ENCODE results near the gene NUPR1. TPM values are rescaled to one million over a fixed set of nuclear protein-coding genes. Genes with fewer than 3 reads are reported as not detected.

The NUPR1 gene
- polyA plus RNA-seq, 2 of the 4 experiments (the other 2 are of a cell fraction): 29.3 to 47.8 TPM

DNA sequence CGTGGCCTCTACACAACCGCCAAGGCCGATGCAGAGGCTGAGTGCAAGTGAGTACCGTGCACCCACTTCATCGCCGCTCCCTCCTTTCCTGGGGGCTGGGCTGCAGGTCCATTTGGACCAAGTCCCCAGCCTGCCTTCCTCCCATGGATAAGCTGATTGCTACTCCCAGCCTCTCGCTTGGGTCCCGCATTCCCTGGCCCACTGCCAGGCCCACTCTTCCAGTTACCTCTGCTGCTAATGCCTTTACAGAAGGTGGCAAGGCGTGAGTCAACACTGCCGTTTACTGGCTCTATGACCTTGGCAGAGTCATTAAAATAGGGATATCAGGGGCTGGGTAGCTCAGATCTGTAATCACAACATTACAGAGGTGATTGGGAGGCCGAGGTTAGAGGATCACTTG lies 46.9 kb upstream of the NUPR1 start:
- DNase-seq (ENCODE audit: low read depth in 1 of 2, low spot score in 1 of 2): no peak
- POLR2A ChIA-PET: no interaction called here
- FAIRE-seq: no peak
- Histone ChIP-seq H3K4me1 (peaks cover 25% of the 10 kb centered on the region), H3K4me2 (no peak overlapping the region), H3K9me3 (no peaks in the 10 kb centered on the region), H3K27ac (no peak overlapping the region), H3K4me3 (no peak overlapping the region)
- 86% methylated on average over 11 of the region's 11 CpGs for WGBS (ENCODE audit: missing lambda C conversion rate)
- CTCF ChIA-PET: interaction anchor here (1.3 to 2.3 kb wide), 3 partner anchors 24 to 308 kb away, joined by 3 to 10 read pairs (median 5); partner anchors contain the start of gene SULT1A1
- TF ChIP-seq PHF8 (IDR thresholded peaks at IDR 0.05; ENCODE audit: borderline replicate concordance, low read depth) (no peak), CBX2 (IDR thresholded peaks at IDR 0.05; ENCODE audit: borderline replicate concordance, low read depth) (no peak), SMC3 (IDR thresholded peaks at IDR 0.05) (no peak), HOXA7 (CRISPR knock-in tag; IDR thresholded peaks at IDR 0.05) (no peak), BHLHE40 (IDR thresholded peaks at IDR 0.05; ENCODE audit: low read depth, low read length) (no peak), NR3C1 (IDR thresholded peaks at IDR 0.05) (no peak), TP53 (CRISPR knock-in tag; IDR thresholded peaks at IDR 0.05) (no peak), POLR2A (IDR thresholded peaks at IDR 0.05; ENCODE audit: low read length) (no peak), MAZ (IDR thresholded peaks at IDR 0.05; ENCODE audit: borderline replicate concordance, low read depth, low read length) (no peak), MYC (IDR thresholded peaks at IDR 0.05; ENCODE audit: borderline replicate concordance, low read length) (no peak), EHF (CRISPR knock-in tag; IDR thresholded peaks at IDR 0.05) (no peak), ZSCAN20 (CRISPR knock-in tag; IDR thresholded peaks at IDR 0.05) (no peak), RFX5 (IDR thresholded peaks at IDR 0.05) (no peak)
- TF ChIP-seq, protein P1, sequence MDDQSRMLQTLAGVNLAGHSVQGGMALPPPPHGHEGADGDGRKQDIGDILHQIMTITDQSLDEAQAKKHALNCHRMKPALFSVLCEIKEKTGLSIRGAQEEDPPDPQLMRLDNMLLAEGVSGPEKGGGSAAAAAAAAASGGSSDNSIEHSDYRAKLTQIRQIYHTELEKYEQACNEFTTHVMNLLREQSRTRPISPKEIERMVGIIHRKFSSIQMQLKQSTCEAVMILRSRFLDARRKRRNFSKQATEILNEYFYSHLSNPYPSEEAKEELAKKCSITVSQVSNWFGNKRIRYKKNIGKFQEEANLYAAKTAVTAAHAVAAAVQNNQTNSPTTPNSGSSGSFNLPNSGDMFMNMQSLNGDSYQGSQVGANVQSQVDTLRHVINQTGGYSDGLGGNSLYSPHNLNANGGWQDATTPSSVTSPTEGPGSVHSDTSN (IDR thresholded peaks at IDR 0.05): no peak
- TF ChIP-seq, protein P2, sequence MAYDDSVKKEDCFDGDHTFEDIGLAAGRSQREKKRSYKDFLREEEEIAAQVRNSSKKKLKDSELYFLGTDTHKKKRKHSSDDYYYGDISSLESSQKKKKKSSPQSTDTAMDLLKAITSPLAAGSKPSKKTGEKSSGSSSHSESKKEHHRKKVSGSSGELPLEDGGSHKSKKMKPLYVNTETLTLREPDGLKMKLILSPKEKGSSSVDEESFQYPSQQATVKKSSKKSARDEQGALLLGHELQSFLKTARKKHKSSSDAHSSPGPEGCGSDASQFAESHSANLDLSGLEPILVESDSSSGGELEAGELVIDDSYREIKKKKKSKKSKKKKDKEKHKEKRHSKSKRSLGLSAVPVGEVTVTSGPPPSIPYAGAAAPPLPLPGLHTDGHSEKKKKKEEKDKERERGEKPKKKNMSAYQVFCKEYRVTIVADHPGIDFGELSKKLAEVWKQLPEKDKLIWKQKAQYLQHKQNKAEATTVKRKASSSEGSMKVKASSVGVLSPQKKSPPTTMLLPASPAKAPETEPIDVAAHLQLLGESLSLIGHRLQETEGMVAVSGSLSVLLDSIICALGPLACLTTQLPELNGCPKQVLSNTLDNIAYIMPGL (CRISPR knock-in tag; IDR thresholded peaks at IDR 0.05; ENCODE audit: borderline replicate concordance): no peak
- TF ChIP-seq, protein P3, sequence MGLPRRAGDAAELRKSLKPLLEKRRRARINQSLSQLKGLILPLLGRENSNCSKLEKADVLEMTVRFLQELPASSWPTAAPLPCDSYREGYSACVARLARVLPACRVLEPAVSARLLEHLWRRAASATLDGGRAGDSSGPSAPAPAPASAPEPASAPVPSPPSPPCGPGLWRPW (IDR thresholded peaks at IDR 0.05): no peak
- TF ChIP-seq, protein P4, sequence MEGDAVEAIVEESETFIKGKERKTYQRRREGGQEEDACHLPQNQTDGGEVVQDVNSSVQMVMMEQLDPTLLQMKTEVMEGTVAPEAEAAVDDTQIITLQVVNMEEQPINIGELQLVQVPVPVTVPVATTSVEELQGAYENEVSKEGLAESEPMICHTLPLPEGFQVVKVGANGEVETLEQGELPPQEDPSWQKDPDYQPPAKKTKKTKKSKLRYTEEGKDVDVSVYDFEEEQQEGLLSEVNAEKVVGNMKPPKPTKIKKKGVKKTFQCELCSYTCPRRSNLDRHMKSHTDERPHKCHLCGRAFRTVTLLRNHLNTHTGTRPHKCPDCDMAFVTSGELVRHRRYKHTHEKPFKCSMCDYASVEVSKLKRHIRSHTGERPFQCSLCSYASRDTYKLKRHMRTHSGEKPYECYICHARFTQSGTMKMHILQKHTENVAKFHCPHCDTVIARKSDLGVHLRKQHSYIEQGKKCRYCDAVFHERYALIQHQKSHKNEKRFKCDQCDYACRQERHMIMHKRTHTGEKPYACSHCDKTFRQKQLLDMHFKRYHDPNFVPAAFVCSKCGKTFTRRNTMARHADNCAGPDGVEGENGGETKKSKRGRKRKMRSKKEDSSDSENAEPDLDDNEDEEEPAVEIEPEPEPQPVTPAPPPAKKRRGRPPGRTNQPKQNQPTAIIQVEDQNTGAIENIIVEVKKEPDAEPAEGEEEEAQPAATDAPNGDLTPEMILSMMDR (IDR thresholded peaks at IDR 0.05): no peak
- TF ChIP-seq, protein P5, sequence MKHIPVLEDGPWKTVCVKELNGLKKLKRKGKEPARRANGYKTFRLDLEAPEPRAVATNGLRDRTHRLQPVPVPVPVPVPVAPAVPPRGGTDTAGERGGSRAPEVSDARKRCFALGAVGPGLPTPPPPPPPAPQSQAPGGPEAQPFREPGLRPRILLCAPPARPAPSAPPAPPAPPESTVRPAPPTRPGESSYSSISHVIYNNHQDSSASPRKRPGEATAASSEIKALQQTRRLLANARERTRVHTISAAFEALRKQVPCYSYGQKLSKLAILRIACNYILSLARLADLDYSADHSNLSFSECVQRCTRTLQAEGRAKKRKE (CRISPR knock-in tag; IDR thresholded peaks at IDR 0.05; ENCODE audit: low read depth): no peak
- TF ChIP-seq, protein P6, sequence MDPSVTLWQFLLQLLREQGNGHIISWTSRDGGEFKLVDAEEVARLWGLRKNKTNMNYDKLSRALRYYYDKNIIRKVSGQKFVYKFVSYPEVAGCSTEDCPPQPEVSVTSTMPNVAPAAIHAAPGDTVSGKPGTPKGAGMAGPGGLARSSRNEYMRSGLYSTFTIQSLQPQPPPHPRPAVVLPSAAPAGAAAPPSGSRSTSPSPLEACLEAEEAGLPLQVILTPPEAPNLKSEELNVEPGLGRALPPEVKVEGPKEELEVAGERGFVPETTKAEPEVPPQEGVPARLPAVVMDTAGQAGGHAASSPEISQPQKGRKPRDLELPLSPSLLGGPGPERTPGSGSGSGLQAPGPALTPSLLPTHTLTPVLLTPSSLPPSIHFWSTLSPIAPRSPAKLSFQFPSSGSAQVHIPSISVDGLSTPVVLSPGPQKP (IDR thresholded peaks at IDR 0.05; ENCODE audit: low read depth, low read length): no peak
- TF ChIP-seq, protein P7, sequence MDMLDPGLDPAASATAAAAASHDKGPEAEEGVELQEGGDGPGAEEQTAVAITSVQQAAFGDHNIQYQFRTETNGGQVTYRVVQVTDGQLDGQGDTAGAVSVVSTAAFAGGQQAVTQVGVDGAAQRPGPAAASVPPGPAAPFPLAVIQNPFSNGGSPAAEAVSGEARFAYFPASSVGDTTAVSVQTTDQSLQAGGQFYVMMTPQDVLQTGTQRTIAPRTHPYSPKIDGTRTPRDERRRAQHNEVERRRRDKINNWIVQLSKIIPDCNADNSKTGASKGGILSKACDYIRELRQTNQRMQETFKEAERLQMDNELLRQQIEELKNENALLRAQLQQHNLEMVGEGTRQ (IDR thresholded peaks at IDR 0.05): no peak
- no peak for ATAC-seq

Measured in A549 (cell line).